ENCODE measurements around the gene EXD2.

Gene EXD2

DNA sequence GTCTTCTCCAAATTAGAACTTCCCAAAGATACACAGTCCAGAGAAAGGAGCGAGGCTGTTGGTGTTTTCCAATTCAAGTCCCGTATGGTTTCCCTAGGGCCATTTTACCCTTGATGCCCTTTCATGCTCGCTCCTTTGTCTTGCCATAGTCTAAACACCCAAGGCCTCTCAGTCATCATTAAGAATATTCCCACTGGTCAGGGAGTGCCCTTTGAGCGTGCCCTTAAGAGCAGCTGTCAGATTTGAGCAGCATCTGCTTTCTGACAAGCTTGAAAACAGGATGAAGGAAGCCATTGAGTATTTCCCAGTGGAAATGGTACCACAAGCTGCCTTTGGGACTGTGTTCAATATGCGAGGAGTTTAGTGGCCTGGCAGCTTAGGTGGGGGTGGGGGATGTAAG is 58.3 kb downstream of the EXD2 start:
- no peak for TF ChIP-seq POLR2A (IDR thresholded peaks at IDR 0.05; ENCODE audit: low read depth, low read length)
- FAIRE-seq (no peak), DNase-seq (ENCODE audit: insufficient read length, low spot score) (no peak)

GRCh38 chr14:69252851-69253250 is 61.6 kb downstream of the EXD2 start:
- no peak for DNase-seq (ENCODE audit: insufficient read length, low spot score)
- FAIRE-seq = no peak

GRCh38 chr14:69259168-69259526 is 67.8 kb downstream of the EXD2 start:
- no peak for FAIRE-seq
- TF ChIP-seq POLR2A (IDR thresholded peaks at IDR 0.05; ENCODE audit: low read depth, low read length) = no peak

More at GRCh38 chr14:69252851-69253250, 61.6 kb downstream of the EXD2 start:
- TF ChIP-seq POLR2A (IDR thresholded peaks at IDR 0.05; ENCODE audit: low read depth, low read length) = no peak

GRCh38 chr14:69259527-69260189 is 68.4 kb downstream of the EXD2 start, which contains the start of gene GALNT16:
Gene GALNT16, plus strand, starts transcription at chr14:69260158. Its CDS starts 133 bp downstream, at chr14:69260291.
- TF ChIP-seq POLR2A (IDR thresholded peaks at IDR 0.05; ENCODE audit: low read depth, low read length) = no peak
- FAIRE-seq = no peak
- DNase-seq (ENCODE audit: insufficient read length, low spot score) = peak; percentile 61

More at GRCh38 chr14:69259168-69259526, 67.8 kb downstream of the EXD2 start:
- DNase-seq (ENCODE audit: insufficient read length, low spot score) = no peak

- no peak for DNase-seq (ENCODE audit: insufficient read length, low spot score)
- no peak for TF ChIP-seq POLR2A (IDR thresholded peaks at IDR 0.05; ENCODE audit: low read depth, low read length)
- FAIRE-seq = no peak
Measured at GRCh38 chr14:69260190-69260860, 69.0 kb downstream of the EXD2 start.

DNA sequence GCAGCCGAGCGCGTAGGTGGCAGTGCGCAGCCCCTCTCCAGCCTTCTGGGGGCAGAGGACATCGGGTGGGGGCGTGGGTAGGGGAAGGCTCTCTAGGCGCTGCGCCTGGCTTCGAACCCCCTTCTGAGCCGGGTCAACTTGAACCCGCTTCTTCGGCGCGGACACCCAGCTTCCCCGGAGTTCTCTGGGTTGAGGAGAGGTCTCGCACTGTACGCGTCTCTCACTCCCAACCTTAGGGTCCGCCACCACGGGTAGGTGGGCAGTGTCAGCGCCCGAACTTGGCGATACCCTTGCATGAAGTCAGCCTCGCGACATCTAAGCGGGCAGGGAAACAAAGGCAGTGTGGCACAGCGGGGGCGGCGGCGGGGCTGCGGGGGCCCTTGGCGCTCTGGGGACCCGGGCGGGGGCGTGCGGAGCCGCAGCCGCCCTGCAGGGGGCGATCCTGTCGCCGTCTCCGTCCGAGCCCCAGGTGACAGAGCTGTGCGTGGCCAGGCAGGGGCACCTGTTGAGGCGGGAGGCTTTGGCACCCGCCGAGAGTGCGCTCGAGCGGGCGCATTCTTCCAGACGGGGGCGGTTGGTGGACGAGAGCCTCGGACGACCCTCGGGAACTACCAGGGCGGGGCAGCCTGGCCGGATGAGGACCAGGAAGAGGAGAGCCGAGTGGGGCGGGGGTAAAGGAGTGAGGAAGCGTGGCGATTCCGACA is 69.7 kb downstream of the EXD2 start:
- FAIRE-seq = no peak
- TF ChIP-seq POLR2A (IDR thresholded peaks at IDR 0.05; ENCODE audit: low read depth, low read length) = no peak
- DNase-seq (ENCODE audit: insufficient read length, low spot score) = no peak

DNA sequence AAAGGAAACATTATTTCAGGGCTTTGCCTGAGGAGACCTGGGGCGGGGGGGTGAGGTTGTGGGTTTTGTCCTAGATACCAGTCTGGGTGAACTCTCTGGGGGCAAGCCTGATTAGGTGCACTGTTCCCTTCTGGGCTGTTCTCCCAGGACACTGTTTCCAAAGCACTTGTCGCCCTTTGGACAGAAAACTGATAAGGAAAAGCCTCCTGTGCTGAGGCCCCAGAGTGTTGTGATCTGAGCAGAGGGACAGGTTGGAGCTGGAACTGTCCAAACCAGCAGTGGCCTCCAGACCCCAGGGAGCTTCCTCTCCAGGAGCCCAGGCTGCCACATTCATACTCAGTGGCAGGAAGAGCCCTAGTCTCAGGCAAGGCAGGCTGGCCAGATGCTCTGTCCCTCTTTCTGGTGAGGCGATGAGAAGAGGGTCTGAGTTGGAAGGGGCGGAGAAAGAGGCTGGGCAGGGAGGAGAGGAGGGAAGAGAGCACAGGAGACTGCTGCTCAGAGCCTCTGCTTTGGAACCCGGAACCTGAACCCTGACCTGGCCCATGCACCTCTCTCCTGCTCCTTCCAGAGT is 70.5 kb downstream of the EXD2 start:
- DNase-seq (ENCODE audit: insufficient read length, low spot score) (peak; percentile 61), FAIRE-seq (peak; percentile 81)
- TF ChIP-seq POLR2A (IDR thresholded peaks at IDR 0.05; ENCODE audit: low read depth, low read length) = no peak

DNA sequence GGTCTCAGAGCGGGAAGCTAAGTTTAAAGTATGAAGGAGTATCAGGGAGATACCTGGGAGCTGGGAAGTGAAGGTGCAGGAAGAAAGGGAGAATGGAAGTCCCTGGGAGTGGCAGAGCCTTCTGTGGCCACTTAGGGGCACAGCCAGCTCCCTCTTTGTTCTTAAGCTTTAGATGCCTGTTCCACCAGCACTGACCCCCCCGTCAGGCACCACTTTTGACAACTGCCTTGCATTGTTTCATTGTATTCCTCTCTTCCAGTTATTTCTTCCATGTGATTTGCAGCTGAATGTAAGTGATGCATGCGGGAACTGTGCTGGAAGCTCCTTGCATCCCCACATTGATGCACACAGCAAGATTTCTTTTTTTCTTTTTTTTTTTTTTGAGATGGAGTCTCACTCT is 71.2 kb downstream of the EXD2 start:
- TF ChIP-seq POLR2A (IDR thresholded peaks at IDR 0.05; ENCODE audit: low read depth, low read length) = no peak
- FAIRE-seq (no peak), DNase-seq (ENCODE audit: insufficient read length, low spot score) (no peak)

DNA sequence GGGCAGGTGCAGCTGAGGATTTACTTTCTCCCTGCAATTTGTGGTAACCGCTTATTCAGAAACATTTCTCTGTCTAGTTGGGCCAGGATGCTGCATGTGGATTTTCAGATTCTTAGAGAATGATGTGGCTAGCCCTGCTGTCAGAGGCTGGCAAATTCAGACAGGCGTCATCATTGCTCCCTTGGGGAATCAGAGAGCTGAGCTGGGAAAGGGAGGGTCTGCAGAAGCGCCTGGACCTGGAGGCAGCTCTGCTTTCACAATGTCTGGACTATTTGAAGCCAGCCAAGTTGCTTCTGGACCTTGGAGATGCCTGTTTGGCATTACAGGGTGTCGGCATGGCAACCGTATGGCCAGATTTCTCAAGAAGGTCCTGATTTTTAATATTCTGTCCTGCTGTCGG is 72.1 kb downstream of the EXD2 start:
- FAIRE-seq (peak; percentile 78), DNase-seq (ENCODE audit: insufficient read length, low spot score) (peak; percentile 90)
- TF ChIP-seq POLR2A (IDR thresholded peaks at IDR 0.05; ENCODE audit: low read depth, low read length) = no peak

- FAIRE-seq (no peak), DNase-seq (ENCODE audit: insufficient read length, low spot score) (no peak)
- no peak for TF ChIP-seq POLR2A (IDR thresholded peaks at IDR 0.05; ENCODE audit: low read depth, low read length)
Measured at GRCh38 chr14:69263771-69264170, 72.5 kb downstream of the EXD2 start.

DNA sequence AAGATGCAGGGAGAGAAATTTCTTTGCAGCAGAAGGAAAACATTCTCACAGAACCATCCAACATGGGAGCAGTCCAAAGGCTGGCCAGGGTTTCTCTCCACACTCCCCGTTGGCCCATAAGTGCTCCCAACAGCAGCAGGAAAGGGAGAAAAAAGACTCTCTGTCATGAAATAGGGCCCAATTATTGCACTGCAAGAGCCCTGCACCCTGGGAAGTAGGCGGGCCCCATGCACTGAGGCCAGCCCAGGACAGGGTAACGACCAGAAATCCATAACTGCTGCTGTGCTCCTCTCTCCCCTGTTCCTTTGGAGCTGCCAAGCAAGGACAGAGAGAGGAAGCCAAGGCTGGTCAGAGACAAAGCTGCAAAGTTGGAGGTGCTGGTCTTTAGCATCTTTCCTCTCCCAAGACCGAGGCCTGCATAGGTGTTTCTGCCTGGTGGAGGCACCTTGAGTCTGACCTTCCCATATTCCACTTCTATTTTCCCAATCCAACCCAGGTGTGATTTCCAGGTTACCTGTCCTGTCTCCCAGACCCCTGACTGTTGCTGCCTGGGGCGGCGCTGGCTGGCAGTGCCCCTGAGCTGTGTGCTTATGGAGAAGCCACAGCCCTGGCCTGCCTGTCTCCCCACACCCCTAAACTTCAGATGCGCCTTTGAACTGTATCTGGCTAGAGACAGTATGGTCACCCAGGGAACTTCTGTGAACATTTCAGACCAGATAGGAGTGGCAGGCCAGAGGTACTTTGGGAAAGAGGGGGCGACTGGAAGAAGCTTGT is 75.5 kb downstream of the EXD2 start:
- no peak for TF ChIP-seq POLR2A (IDR thresholded peaks at IDR 0.05; ENCODE audit: low read depth, low read length)
- FAIRE-seq = no peak
- DNase-seq (ENCODE audit: insufficient read length, low spot score) = no peak

DNA sequence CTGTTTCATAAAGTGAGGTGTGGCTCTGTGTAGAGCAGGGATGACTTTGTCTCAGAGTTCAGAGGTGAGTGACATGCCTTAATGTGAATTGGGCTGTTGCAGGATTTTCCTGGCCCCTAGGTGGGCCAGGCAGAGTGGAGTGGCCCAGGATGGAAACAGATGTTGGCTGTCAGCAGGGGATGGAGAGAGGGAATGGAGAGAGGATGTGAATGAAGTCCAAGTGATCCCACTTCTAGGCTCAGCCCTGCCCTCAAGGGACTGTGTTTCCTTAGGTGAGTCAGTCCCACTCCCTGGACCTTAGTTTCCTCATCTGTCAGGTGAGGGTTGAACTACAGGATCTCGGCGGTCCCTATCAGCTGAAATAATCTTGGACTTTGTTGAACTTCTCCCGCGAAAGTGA is 76.2 kb downstream of the EXD2 start:
- DNase-seq (ENCODE audit: insufficient read length, low spot score) (no peak), FAIRE-seq (no peak)

DNA sequence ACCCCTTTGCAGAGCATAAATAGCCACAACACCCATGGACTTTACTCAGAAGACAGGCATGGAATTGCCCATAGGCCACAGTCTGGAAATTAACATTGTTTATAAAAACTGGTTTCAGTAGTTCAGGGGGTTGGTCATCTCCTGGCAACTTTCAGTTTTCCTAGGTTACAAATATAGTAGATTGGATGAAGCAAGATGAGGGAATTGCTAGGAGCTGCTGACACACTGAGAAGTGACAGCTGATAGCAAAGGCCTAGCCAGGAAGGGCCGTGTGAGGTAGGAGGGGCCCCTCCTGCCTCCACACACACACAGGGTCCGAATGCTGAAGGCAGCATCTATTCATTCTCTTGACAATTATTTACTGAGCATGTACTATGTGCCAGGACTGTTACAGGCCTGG is 76.9 kb downstream of the EXD2 start:
- FAIRE-seq (no peak), DNase-seq (ENCODE audit: insufficient read length, low spot score) (no peak)
- TF ChIP-seq POLR2A (IDR thresholded peaks at IDR 0.05; ENCODE audit: low read depth, low read length) = no peak

More for the DNA sequence above, 76.2 kb downstream of the EXD2 start:
- TF ChIP-seq POLR2A (IDR thresholded peaks at IDR 0.05; ENCODE audit: low read depth, low read length) = no peak
